Endothelial cell of umbilical vein (primary cell): ENCODE data around the gene ATP8A2. TPM values are rescaled to one million over a fixed set of nuclear protein-coding genes. Genes with fewer than 3 reads are reported as not detected.

Experiments used
- BruUV-seq: library from RNA; stranded (reverse); fragments of 400-500 nt; replicated peaks from 2 replicates; lab custom pipeline; 2021; lab: Mats Ljungman, UMichigan
- CTCF ChIA-PET: fragments of 300-600, 350-600 bp; sonication (Branson Sonifier 250); formaldehyde crosslinking; loops from one replicate; lab custom pipeline; 2021; ENCODE audit warnings: antibody characterized with exemption, inconsistent platforms; lab: Charles Lee
- POLR2A ChIA-PET: fragments of 300-600, 350-600 bp; sonication (Branson Sonifier 250); formaldehyde crosslinking; loops from one replicate; lab custom pipeline; 2021; ENCODE audit warnings: antibody characterized with exemption, inconsistent platforms; lab: Charles Lee
- DNase-seq: peaks from one replicate; pipeline ENCODE4 v3.0.0-alpha.2; 2011; ENCODE audit warnings: low read depth, low spot score
- FAIRE-seq: peaks from 2 replicates; lab custom pipeline; 2011; peaks lifted over from hg19 to GRCh38; lab: Jason Lieb, UNC
- H2AFZ ChIP-seq: 2 replicates; pipeline ENCODE4 v1.6.0; 2012; ENCODE audit warnings: low read depth, low read length, control low read depth, inconsistent platforms
- H3K27ac ChIP-seq: 2 replicates; pipeline ENCODE4 v1.5.1; 2011; ENCODE audit warnings: low read depth, mild to moderate bottlenecking, control low read depth, low read length, moderate library complexity; ENCODE audit not compliant: insufficient read depth
- H3K27me3 ChIP-seq, 2 experiments: 2 replicates each; pipeline versions ENCODE4 v1.6.0 to v1.6.1; 2011; ENCODE audit warnings: low read length in 2 of 2, mixed read lengths in 1 of 2; ENCODE audit not compliant: control insufficient read depth in 2 of 2, insufficient read depth in 2 of 2
- H3K36me3 ChIP-seq, 2 experiments: 2 replicates in 1 of 2; 3 replicates in 1 of 2; pipeline ENCODE4 v1.5.1; 2011; ENCODE audit warnings: low read length in 2 of 2, mild to moderate bottlenecking in 1 of 2, moderate library complexity in 1 of 2; ENCODE audit not compliant: control insufficient read depth in 2 of 2, insufficient read depth in 2 of 2; ENCODE audit errors: extremely low read depth in 1 of 2
- H3K4me1 ChIP-seq: 3 replicates; pipeline ENCODE4 v1.5.1; 2011; ENCODE audit warnings: mild to moderate bottlenecking, low read length; ENCODE audit not compliant: control insufficient read depth, insufficient read depth; ENCODE audit errors: extremely low read depth
- H3K4me2 ChIP-seq: 2 replicates; pipeline ENCODE4 v1.6.1; 2011; ENCODE audit warnings: low read length, control low read depth, mixed read lengths; ENCODE audit not compliant: insufficient read depth
- H3K4me3 ChIP-seq, 3 experiments: fragments of 200-600 bp in 1 of 3; sonication (generic), shearing (Covaris generic) in 1 of 3; replicated peaks in 1 of 3; 2 replicates each; pipeline ENCODE4 v1.5.1; 2011 to 2016; ENCODE audit warnings: control low read depth in 3 of 3, low read length in 3 of 3, mild to moderate bottlenecking in 2 of 3, inconsistent platforms in 1 of 3, low read depth in 1 of 3, moderate library complexity in 1 of 3; ENCODE audit not compliant: insufficient read depth in 1 of 3
- H3K79me2 ChIP-seq: 2 replicates; pipeline ENCODE4 v1.6.0; 2012; ENCODE audit warnings: low read length, inconsistent platforms; ENCODE audit not compliant: control insufficient read depth, insufficient read depth
- H3K9ac ChIP-seq: replicated peaks from 2 replicates; pipeline ENCODE3; 2011; ENCODE audit warnings: low read length, control low read depth; ENCODE audit not compliant: insufficient read depth; ENCODE audit errors: extremely low read depth
- H3K9me1 ChIP-seq: replicated peaks from 3 replicates; pipeline ENCODE4 v1.6.0; 2011; ENCODE audit warnings: mild to moderate bottlenecking, low read length; ENCODE audit not compliant: control insufficient read depth, insufficient read depth; ENCODE audit errors: extremely low read depth
- H3K9me3 ChIP-seq: replicated peaks from 2 replicates; pipeline ENCODE4 v1.5.1; 2012; ENCODE audit warnings: low read length, inconsistent platforms; ENCODE audit not compliant: control insufficient read depth, insufficient read depth
- H4K20me1 ChIP-seq: replicated peaks from 2 replicates; pipeline ENCODE3; 2011; ENCODE audit warnings: mild to moderate bottlenecking, low read length; ENCODE audit not compliant: control insufficient read depth, insufficient read depth; ENCODE audit errors: extremely low read depth
- EZH2 ChIP-seq: IDR thresholded peaks from 2 replicates; pipeline ENCODE4 v1.6.1; 2012; ENCODE audit warnings: borderline replicate concordance, low read depth, mild to moderate bottlenecking, moderate library complexity, low read length, inconsistent platforms; ENCODE audit not compliant: severe bottlenecking
- FOS ChIP-seq: IDR thresholded peaks from 2 replicates; pipeline ENCODE4 v1.6.1; 2011; ENCODE audit warnings: mild to moderate bottlenecking, low read length, moderate library complexity, borderline replicate concordance; ENCODE audit not compliant: insufficient read depth
- GATA2 ChIP-seq: IDR thresholded peaks from 2 replicates; pipeline ENCODE4 v1.7.0; 2011; ENCODE audit warnings: low read depth, mild to moderate bottlenecking, moderate library complexity, mixed read lengths, low read length; ENCODE audit not compliant: insufficient read length, insufficient read depth
- MYC ChIP-seq: IDR thresholded peaks from one replicate; pipeline ENCODE4 v1.6.1; 2011; ENCODE audit warnings: mild to moderate bottlenecking, low read depth, low read length
- POLR2AphosphoS5 ChIP-seq: IDR thresholded peaks from 2 replicates; pipeline ENCODE4 v1.6.1; 2012; ENCODE audit warnings: low read depth, mild to moderate bottlenecking, control low read depth, low read length, moderate library complexity; ENCODE audit not compliant: insufficient read depth
- dilution Hi-C: fragments of 300-500 bp; cut with MboI; formaldehyde crosslinking; loops from one replicate; pipeline ENCODE4 v1.15.0; 2019; ENCODE audit warnings: low sequenced_read_pairs; ENCODE audit not compliant: extremely low pct_ligation_motif_present
- intact Hi-C: fragments of 100-400 bp; cut with micrococcal nuclease; formaldehyde crosslinking; loops from one replicate; pipeline ENCODE4 v1.10.0; 2022
- polyA plus RNA-seq, 4 experiments: library from polyadenylated mRNA; depleted of rRNA in 3 of 4; stranded (reverse) in 3 of 4; unstranded in 1 of 4; fragments of >200 nt; gene quantifications; 2 replicates each; pipeline versions ENCODE4 v1.2.1 to v1.2.3, GENCODE V29; 2011 to 2012; ENCODE audit warnings: missing spikeins in 1 of 4
- total RNA-seq: library from RNA; stranded (reverse); gene quantifications from 2 replicates; pipeline ENCODE4 v1.2.3, GENCODE V29; 2021
- TF ChIP-seq, protein P1 (sequence below), 2 donors: IDR thresholded peaks; 1 replicate in 1 of 2; 2 replicates in 1 of 2; pipeline ENCODE4 v1.5.1; 2011; ENCODE audit warnings: low read length in 2 of 2, mild to moderate bottlenecking in 2 of 2, moderate library complexity in 2 of 2, control low read depth in 1 of 2, inconsistent platforms in 1 of 2, low read depth in 1 of 2; ENCODE audit not compliant: insufficient read depth in 1 of 2; ENCODE audit errors: extremely low read depth in 1 of 2
- TF ChIP-seq, protein P2 (sequence below): IDR thresholded peaks from 2 replicates; pipeline ENCODE4 v1.6.1; 2011; ENCODE audit not compliant: insufficient read depth, insufficient read length

The ATP8A2 gene
- total and polyA plus RNA-seq, 2 donors (not counting 3 experiments of a cell fraction or from before 2014, with no cell fraction given) = 0.11 to 0.49 TPM

DNA sequence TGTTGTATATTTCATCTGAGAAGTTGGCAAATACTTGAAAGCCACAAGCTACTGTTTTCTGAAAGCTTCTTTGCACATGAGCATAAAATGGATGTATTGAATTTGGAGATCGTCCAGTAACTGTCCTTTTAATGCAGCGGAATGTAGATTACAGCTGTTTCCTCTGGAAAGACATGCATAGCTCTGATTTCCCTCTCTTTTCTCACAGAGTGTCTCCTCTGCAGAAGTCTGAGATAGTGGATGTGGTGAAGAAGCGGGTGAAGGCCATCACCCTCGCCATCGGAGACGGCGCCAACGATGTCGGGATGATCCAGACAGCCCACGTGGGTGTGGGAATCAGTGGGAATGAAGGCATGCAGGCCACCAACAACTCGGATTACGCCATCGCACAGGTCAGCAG, 397.1 kb downstream of the ATP8A2 start:
- DNase-seq (no peak), FAIRE-seq (no peak)
- H3K36me3 ChIP-seq = no peaks in the 10 kb centered on the region
- H3K9ac ChIP-seq = no peak overlapping the region
- H3K27me3 ChIP-seq = no peaks in the 10 kb centered on the region
- POLR2A ChIA-PET = no interaction called here
- no peaks in the 10 kb centered on the region for H3K4me1 ChIP-seq
- H3K4me3 ChIP-seq = no peak overlapping the region
- no peak overlapping the region for H3K27ac ChIP-seq
- H3K9me3 ChIP-seq = no peaks in the 10 kb centered on the region
- dilution Hi-C loops = no loop called here
- H4K20me1 ChIP-seq = no peaks in the 10 kb centered on the region
- no peak overlapping the region for H2AFZ ChIP-seq
- intact Hi-C loops = no loop called here
- TF ChIP-seq POLR2AphosphoS5 (no peak), GATA2 (no peak), FOS (no peak), MYC (no peak), EZH2 (no peak)
- TF ChIP-seq, protein P1, sequence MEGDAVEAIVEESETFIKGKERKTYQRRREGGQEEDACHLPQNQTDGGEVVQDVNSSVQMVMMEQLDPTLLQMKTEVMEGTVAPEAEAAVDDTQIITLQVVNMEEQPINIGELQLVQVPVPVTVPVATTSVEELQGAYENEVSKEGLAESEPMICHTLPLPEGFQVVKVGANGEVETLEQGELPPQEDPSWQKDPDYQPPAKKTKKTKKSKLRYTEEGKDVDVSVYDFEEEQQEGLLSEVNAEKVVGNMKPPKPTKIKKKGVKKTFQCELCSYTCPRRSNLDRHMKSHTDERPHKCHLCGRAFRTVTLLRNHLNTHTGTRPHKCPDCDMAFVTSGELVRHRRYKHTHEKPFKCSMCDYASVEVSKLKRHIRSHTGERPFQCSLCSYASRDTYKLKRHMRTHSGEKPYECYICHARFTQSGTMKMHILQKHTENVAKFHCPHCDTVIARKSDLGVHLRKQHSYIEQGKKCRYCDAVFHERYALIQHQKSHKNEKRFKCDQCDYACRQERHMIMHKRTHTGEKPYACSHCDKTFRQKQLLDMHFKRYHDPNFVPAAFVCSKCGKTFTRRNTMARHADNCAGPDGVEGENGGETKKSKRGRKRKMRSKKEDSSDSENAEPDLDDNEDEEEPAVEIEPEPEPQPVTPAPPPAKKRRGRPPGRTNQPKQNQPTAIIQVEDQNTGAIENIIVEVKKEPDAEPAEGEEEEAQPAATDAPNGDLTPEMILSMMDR (IDR thresholded peaks at IDR 0.05; ENCODE audit: extremely low read depth in 1 of 2, insufficient read depth in 1 of 2, low read depth in 1 of 2, low read length in 2 of 2) = no peak
- TF ChIP-seq, protein P2, sequence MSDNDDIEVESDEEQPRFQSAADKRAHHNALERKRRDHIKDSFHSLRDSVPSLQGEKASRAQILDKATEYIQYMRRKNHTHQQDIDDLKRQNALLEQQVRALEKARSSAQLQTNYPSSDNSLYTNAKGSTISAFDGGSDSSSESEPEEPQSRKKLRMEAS = no peak
- no peaks in the 10 kb centered on the region for H3K9me1 ChIP-seq
- no TSS peak for BruUV-seq
- H3K4me2 ChIP-seq = no peak overlapping the region
- no peaks in the 10 kb centered on the region for H3K79me2 ChIP-seq
- CTCF ChIA-PET = no interaction called here
